ENCODE measurements around the gene MRNIP.

DNA sequence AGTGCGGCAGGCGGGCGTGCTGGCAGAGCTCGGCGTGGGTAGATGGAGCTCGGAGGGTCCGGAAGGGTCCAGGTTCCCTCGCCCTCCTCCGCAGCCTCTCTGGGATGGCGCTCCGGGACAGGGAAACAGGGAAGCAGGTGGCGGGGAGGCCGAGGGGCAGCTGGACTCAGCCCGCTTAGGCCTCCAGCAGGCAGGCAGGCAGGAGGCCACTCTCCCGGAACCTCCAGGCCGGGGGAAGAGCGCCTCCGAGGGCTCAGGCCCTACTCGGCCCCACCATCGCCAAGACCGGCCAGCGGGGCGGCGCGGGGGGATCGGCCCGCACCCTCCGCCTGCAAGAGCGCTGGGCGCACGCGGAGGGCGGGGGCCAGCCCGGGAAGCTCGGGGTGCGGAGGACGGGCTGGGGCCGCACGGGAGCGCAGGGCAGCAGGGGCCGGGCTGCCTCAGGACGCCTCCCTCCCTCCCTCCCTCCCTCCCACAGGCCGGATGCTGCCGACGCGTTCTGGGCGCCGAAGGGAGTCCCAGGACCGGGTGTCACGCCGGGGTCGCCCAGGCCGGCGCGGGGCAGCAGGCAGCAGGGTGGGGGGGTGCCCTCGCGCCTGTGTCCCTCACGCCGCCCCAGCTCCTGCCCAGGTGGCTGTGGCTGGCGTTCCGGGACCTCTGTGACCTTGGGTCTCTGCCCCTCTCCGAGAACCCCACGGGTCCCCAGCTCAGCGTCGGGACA is 52.9 kb downstream of the MRNIP start:
- TF ChIP-seq, protein P1, sequence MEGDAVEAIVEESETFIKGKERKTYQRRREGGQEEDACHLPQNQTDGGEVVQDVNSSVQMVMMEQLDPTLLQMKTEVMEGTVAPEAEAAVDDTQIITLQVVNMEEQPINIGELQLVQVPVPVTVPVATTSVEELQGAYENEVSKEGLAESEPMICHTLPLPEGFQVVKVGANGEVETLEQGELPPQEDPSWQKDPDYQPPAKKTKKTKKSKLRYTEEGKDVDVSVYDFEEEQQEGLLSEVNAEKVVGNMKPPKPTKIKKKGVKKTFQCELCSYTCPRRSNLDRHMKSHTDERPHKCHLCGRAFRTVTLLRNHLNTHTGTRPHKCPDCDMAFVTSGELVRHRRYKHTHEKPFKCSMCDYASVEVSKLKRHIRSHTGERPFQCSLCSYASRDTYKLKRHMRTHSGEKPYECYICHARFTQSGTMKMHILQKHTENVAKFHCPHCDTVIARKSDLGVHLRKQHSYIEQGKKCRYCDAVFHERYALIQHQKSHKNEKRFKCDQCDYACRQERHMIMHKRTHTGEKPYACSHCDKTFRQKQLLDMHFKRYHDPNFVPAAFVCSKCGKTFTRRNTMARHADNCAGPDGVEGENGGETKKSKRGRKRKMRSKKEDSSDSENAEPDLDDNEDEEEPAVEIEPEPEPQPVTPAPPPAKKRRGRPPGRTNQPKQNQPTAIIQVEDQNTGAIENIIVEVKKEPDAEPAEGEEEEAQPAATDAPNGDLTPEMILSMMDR (optimal IDR thresholded peaks at IDR 0.05 in 1 of 3, IDR thresholded peaks at IDR 0.05 in 1 of 3, conservative IDR thresholded peaks at IDR 0.05 in 1 of 3; ENCODE audit: extremely low read depth in 1 of 3, insufficient read depth in 2 of 3, low read length in 3 of 3) = no peak
- TF ChIP-seq EZH2 (IDR thresholded peaks at IDR 0.05; ENCODE audit: low read length) = no peak
